ENCODE data around the gene PIR. TPM values are rescaled to one million over a fixed set of nuclear protein-coding genes. Genes with fewer than 3 reads are reported as not detected.

PIR gene
- total and polyA plus RNA-seq, 9 of the 15 experiments (the other 6 are each of a cell fraction or from before 2014, with no cell fraction given) = 7.5 to 29.8 (median 11.5) TPM

DNA sequence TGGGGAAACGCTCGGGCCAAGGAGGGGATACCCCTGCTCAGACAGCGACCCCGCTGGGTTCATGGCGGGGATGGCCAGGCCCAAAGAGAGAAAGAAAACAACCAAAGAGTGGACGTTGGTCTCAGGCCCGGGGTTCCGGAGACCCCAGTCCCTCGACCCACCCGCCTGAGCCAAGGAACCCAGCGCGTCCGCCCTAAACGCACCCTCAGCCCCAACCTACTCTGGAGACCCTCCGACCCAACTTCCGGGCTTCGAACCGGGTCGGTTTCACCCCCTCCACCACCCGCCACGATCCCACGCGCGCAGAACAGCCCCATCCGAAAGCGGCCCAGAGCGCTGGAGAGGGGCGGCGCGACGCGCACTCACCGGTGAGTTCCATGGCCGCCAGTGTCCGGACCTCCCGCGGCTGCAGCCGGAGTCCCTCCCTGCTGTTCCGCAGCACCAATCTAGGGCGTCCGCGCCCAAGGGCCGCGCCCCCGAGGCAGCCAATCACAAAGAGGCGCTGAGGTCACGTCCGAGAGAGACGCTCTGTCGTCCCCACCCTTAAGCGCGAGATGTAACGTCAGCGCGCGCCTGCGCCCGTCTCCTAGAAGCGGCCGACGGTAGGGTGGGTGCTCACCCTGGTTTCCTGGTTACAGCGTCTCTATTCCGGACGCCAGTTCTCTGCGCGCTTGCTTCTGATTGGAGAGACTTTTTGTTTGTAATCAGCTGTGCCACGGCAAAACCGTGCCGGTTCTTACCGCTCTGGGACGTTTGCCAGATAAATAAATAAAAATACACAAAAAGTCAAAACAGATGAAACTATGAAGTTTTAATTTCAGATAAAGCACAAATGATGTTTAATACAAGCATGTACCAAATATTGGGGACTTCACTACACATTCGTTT is 157.8 kb downstream of the PIR start, which contains the start of gene PIGA (continued):
- TF ChIP-seq, protein P1, sequence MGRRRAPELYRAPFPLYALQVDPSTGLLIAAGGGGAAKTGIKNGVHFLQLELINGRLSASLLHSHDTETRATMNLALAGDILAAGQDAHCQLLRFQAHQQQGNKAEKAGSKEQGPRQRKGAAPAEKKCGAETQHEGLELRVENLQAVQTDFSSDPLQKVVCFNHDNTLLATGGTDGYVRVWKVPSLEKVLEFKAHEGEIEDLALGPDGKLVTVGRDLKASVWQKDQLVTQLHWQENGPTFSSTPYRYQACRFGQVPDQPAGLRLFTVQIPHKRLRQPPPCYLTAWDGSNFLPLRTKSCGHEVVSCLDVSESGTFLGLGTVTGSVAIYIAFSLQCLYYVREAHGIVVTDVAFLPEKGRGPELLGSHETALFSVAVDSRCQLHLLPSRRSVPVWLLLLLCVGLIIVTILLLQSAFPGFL (CRISPR knock-in tag; IDR thresholded peaks at IDR 0.05) = no peak
- TF ChIP-seq C11orf30 (IDR thresholded peaks at IDR 0.05; ENCODE audit: low read depth) (peak; percentile 75), ZC3H8 (IDR thresholded peaks at IDR 0.05) (no peak), FOSL1 (tag; conservative IDR thresholded peaks at IDR 0.05) (no peak), NR2C1 (IDR thresholded peaks at IDR 0.05) (peak; percentile 57; the same call in 1 of the 2 replicates), NR2C1 (tag; IDR thresholded peaks at IDR 0.05) (peak; percentile 63), MCM7 (IDR thresholded peaks at IDR 0.05) (no peak), SMAD4 (CRISPR knock-in tag; conservative IDR thresholded peaks at IDR 0.05) (no peak), GABPA (tag; conservative IDR thresholded peaks at IDR 0.05; ENCODE audit: low read depth) (peak; percentile 71), POU5F1 (IDR thresholded peaks at IDR 0.05; ENCODE audit: borderline replicate concordance, low read depth, low read length, partially characterized antibody) (no peak), KAT7 (CRISPR knock-in tag; IDR thresholded peaks at IDR 0.05; ENCODE audit: borderline replicate concordance) (no peak), CHD2 (IDR thresholded peaks at IDR 0.05; ENCODE audit: low read depth, low read length) (0 out of 2 replicates have a peak, but pooled peaks have one; percentile 27), HDAC1 (IDR thresholded peaks at IDR 0.05) (no peak; a peak in 2 of 4 replicates)
- TF ChIP-seq, protein P2, sequence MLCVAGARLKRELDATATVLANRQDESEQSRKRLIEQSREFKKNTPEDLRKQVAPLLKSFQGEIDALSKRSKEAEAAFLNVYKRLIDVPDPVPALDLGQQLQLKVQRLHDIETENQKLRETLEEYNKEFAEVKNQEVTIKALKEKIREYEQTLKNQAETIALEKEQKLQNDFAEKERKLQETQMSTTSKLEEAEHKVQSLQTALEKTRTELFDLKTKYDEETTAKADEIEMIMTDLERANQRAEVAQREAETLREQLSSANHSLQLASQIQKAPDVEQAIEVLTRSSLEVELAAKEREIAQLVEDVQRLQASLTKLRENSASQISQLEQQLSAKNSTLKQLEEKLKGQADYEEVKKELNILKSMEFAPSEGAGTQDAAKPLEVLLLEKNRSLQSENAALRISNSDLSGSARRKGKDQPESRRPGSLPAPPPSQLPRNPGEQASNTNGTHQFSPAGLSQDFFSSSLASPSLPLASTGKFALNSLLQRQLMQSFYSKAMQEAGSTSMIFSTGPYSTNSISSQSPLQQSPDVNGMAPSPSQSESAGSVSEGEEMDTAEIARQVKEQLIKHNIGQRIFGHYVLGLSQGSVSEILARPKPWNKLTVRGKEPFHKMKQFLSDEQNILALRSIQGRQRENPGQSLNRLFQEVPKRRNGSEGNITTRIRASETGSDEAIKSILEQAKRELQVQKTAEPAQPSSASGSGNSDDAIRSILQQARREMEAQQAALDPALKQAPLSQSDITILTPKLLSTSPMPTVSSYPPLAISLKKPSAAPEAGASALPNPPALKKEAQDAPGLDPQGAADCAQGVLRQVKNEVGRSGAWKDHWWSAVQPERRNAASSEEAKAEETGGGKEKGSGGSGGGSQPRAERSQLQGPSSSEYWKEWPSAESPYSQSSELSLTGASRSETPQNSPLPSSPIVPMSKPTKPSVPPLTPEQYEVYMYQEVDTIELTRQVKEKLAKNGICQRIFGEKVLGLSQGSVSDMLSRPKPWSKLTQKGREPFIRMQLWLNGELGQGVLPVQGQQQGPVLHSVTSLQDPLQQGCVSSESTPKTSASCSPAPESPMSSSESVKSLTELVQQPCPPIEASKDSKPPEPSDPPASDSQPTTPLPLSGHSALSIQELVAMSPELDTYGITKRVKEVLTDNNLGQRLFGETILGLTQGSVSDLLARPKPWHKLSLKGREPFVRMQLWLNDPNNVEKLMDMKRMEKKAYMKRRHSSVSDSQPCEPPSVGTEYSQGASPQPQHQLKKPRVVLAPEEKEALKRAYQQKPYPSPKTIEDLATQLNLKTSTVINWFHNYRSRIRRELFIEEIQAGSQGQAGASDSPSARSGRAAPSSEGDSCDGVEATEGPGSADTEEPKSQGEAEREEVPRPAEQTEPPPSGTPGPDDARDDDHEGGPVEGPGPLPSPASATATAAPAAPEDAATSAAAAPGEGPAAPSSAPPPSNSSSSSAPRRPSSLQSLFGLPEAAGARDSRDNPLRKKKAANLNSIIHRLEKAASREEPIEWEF (CRISPR knock-in tag; IDR thresholded peaks at IDR 0.05) = no peak
- TF ChIP-seq, protein P3, sequence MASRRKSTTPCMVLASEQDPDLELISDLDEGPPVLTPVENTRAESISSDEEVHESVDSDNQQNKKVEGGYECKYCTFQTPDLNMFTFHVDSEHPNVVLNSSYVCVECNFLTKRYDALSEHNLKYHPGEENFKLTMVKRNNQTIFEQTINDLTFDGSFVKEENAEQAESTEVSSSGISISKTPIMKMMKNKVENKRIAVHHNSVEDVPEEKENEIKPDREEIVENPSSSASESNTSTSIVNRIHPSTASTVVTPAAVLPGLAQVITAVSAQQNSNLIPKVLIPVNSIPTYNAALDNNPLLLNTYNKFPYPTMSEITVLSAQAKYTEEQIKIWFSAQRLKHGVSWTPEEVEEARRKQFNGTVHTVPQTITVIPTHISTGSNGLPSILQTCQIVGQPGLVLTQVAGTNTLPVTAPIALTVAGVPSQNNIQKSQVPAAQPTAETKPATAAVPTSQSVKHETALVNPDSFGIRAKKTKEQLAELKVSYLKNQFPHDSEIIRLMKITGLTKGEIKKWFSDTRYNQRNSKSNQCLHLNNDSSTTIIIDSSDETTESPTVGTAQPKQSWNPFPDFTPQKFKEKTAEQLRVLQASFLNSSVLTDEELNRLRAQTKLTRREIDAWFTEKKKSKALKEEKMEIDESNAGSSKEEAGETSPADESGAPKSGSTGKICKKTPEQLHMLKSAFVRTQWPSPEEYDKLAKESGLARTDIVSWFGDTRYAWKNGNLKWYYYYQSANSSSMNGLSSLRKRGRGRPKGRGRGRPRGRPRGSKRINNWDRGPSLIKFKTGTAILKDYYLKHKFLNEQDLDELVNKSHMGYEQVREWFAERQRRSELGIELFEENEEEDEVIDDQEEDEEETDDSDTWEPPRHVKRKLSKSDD (conservative IDR thresholded peaks at IDR 0.05; ENCODE audit: low read length) = no peak
- TF ChIP-seq, protein P4, sequence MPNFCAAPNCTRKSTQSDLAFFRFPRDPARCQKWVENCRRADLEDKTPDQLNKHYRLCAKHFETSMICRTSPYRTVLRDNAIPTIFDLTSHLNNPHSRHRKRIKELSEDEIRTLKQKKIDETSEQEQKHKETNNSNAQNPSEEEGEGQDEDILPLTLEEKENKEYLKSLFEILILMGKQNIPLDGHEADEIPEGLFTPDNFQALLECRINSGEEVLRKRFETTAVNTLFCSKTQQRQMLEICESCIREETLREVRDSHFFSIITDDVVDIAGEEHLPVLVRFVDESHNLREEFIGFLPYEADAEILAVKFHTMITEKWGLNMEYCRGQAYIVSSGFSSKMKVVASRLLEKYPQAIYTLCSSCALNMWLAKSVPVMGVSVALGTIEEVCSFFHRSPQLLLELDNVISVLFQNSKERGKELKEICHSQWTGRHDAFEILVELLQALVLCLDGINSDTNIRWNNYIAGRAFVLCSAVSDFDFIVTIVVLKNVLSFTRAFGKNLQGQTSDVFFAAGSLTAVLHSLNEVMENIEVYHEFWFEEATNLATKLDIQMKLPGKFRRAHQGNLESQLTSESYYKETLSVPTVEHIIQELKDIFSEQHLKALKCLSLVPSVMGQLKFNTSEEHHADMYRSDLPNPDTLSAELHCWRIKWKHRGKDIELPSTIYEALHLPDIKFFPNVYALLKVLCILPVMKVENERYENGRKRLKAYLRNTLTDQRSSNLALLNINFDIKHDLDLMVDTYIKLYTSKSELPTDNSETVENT (CRISPR knock-in tag; IDR thresholded peaks at IDR 0.05) = 0 out of 2 replicates have a peak, but pooled peaks have one; percentile 29
